Fibroblast of skin of right biceps (primary cell): Measurements from ENCODE around the gene GFPT1.
"Not testable (repeated sequence)": the region's sequence is repeated elsewhere in the genome, so short reads cannot be mapped to it uniquely, and the experiment has no call there.

Experiments
- DNase-seq: peaks from one replicate; pipeline ENCODE4 v3.0.0-alpha.2; 2013

Gene GFPT1

DNA sequence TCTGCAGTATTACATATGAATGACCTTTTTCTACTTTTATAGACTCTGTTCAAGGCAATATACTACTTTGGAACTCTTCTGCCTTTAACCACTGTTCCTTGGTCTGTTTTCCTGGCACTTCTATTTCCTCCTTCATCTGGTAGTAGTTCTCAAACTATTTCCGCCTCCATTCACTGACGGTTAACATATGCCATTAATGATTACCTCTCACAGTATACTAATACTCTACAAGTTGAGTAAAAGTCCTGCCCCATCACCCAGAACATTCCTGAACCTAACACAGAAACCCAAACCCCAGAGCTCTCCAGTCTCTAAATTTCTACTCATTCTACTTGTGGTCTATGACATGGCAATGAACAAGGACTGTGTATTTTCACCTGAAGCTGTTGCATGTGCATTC lies 4.5 kb downstream of the GFPT1 start:
- no peak for DNase-seq

DNA sequence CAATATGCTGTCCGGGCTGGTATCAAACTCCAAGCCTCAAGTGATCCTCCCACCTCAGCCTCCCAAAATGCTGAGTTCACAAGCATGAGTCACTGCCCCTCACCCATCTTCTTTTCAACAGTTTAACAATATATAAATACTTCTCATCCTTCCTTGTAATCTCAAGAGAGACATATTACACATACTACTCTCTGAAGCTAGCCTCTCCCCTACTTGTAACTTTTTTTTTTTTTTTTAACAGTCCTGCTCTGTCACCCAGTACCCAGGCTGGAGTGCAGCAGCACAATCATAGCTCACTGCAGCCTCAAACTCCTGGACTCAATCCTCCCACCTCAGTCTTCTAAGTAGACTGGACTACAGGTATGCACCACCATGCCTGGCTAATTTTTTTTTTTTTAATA lies 5.7 kb downstream of the GFPT1 start:
- DNase-seq: peak; percentile 74

DNA sequence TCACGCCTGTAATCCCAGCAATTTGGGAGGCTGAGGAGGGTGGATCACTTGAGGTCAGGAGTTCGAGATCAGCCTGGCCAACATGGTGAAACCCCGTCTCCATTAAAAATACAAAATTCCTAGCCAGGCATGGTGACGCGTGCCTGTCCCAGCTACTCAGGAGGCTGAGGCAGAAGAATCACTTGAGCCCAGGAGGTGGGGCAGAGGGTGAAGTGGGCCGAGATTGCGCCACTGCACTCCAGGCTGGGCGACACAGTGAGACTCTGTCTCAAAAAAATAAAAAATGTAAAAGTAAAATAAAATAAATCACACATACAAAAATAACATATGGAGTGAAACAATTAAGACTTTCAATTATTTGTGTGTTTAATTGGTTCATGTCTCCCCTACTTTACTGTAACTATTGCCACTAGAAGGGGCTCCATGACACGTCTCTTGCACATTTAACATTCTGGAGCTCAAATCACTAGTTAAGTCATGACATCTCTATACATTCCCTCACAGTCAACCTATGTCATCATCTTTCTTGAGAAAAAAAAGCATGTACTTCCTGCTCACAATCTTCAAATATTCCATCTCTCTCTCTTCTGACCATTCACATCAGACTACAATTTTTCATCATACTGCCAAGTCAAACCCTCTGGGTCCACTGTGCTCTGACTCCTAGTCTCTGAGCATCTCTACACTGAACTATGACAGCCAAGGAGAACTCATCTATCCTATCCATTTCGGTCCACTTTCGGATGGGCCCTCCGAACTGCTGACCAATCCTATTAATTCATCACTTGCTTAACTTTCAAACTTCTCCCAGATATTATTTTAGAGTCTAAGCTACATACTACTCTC lies 6.7 kb downstream of the GFPT1 start:
- peak; percentile 45 for DNase-seq

DNA sequence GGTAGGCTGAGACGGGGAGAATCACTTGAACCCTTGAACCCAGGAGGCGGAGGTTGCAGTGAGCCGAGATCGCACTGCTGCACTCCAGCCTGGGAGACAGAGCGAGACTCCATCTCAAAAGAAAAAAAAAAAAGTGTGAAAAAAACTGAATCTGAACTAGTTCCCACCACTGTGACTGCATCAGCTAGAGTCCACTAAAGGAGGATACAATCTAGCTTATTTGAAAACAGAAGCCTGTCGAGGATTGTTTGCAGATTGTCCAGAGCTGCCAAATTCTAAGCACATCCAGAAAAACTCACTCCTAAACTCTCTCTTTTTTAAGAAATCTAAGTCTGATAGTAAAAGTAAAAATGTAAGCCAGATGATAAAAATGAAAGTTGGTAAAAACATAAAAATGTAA lies 10.6 kb downstream of the GFPT1 start:
- DNase-seq: no peak

DNA sequence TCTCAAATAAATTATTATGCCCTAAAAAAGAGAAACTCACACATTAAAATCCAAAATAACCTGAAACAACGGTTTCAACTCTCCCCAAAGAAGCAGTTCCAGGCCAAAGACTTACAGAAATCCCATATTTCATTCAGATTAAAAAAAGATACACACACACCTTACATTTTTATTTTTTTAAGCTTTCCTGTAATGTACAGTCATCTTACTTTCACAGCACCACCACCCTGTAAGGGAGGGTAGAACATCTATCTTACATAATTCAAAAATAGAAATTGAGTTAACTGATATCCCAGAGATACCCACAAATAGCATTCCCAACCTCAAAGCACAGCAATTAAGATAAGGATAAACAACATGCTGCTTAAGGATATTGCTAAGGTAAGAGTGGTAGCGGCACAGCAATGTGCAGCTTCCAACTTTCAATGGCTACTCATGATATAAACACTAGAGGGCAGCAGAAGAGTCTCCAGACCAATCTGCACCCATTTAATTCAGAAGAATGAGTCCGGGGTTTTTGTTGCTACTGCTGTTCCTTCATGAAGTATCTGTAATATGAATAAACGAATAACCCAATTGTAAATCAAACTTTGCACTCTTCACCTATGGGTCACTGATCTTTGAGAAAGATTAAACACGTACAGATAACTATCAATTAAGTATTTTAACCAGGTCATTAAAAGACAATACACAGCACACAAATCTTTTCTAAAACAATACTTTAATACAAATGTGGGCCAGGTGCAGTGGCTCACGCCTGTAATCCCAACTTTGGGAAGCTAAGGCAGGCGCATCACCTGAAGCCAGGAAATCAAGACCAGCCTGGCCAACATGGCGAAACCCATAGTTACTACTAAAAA lies 11.3 kb downstream of the GFPT1 start:
- DNase-seq: peak; percentile 26

DNA sequence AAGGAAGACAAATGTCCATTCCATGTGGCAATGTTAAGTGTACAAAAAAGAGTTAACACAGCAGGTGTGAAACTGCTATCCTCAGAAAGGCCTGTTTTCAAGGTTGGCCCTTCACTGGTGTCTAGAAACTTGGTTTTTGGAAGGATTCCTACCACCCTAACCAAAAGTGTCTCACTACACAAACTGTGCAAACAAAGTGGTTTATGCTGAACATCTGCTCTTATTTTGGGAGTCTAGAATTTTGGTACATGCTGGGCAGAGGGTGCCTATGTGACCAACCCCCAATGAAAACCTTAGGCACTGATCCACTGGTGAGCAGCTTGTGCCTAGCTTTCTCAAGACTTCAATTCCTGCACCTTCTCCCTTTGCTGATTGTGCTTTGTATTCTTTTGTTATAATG lies 14.3 kb downstream of the GFPT1 start:
- DNase-seq: no peak

DNA sequence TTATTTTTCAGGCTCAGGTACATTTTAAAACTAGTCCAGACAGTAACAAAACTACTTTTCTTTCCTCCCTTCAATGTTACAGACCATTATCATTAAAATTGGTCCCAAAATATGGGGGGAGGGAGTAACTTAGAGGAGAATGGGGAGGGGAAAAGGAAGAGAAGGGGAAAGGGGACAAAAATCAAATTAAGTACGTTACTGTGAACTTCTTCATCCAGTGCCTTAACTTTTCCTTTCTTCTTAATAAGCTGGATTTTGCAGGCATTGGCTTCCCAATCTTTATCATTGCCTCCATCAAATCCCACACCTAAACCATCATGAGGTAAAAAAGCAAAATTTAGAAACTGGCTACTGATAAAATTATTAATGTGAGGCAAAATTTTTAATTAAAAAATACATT lies 17.2 kb downstream of the GFPT1 start:
- DNase-seq: no peak

DNA sequence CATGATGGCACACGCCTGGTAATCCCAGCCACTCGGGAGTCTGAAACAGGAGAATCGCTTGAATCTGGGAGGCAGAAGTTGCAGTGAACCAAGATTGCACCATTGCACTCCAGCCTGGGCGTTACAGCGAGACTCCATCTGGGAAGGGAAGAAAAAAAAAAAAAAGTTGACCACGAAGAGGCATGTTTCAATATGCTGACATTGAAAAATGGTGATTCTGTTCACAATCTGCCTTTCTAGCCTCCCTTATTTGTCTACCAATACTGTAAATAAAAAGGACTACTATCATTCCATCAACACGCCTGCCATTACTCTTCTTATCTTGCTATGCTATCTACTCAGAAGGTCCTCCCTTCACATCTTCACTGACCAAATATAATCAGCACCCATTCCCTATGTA lies 18.4 kb downstream of the GFPT1 start:
- DNase-seq: no peak

DNA sequence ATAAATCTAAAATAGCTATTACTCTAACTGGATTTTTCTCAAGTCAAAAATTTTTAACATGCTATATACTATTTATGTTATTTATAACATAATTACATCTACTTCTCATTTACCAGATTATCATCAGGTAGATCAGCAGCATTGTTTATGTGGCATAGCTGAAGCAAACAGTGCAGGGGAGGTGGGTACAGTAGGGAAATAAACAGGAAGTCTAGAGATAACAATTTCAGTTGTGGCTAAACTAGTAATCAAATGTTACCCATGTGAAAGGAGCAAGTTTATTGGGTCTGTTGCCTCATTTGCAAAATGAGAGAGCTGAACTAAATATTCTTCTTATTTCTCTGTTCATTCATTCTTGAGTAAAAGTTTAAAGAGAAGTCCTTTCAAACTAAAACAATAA lies 27.7 kb downstream of the GFPT1 start:
- no peak for DNase-seq

DNA sequence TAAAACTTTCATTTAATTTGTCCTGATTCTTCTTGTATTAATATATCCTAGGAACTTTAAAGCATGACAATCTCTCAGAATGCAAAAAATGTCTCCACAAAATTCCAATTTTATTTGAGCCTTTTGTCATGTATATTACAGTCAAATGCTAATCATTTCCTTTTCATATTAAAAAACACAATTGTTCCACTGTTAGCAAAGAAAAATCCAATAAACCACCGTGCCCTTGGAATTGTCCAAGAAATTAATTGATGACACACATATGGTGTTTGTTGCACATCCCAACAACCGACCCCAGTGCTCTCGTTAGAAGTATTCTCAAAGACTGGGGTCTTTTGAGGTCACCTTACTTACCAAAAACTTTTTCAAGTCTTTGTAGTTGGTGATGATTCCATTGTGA lies 28.1 kb downstream of the GFPT1 start:
- DNase-seq: no peak

DNA sequence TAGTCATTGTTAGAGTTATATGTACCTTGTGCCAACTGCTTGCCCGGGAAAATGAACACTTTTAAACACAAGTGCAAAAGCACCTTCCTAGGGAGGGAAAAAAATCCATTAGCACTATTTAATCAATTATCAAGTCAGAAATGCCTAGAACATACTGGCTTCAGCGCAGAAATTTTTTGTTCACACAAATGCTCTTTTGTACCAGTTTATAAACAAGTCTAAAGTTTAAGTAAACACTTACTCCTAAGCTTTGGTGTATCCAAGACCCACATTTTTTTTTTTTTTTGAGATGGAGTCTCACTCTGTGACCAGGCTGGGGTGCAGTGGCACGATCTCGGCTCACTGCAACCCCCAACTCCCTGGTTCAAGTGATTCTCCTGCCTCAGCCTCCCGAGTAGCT lies 30.6 kb downstream of the GFPT1 start:
- no peak for DNase-seq

DNA sequence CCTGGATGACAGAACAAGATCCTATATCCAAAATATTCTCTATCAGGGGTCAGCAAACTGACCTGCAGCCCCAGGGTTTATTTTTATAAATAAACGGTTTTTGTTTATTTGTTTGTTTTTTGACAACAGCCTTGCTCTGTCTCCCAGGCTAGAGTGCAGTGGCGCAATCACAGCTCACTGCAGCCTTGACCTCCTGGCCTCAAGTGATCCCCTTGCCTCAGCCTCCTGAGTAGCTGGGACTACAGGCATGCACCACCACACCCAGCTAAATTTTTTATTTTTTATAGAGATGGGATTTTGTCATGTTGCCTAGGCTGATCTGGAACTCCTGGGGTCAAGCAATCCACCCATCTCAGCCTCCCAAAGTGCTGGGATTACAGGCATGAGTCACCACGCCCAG lies 32.1 kb downstream of the GFPT1 start:
- DNase-seq: not testable (repeated sequence)

DNA sequence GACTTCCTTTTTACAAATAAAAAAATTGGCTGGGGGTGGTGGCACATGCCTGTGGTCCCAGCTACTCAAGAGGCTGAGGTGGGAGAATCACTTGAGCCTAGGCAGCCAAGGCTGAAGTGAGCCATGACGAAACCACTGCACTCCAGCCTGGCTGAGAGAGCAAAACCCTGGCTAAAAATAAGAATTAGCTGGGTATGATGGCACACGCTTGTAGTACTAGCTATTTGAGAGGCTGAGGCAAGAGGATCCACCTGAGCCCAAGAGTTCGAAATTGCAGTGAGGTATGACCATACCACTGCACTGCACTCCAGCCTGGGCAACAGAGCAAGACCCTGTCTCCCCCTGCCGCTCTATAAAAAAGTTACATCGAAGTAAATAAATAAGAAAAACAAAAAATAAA lies 33.7 kb downstream of the GFPT1 start:
- DNase-seq: no peak

DNA sequence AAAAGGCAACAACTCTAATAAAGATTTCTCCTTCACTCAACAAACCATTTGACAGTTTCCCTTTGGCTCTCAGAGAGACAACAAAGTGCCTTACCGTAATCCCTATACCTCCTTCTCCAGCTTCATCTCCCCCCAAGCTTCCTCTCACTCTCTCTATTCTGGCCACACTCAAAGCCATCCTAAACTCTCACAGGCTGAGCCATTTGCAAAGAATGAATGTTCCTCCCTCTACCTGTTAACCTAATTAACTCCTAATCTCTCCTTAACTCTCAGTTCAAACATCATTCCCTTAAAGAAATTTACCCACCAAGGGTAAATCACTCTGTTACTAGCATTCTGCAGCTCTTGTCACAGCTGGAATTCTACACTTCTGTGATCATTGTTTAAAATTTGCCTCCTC lies 38.2 kb downstream of the GFPT1 start:
- DNase-seq: no peak

DNA sequence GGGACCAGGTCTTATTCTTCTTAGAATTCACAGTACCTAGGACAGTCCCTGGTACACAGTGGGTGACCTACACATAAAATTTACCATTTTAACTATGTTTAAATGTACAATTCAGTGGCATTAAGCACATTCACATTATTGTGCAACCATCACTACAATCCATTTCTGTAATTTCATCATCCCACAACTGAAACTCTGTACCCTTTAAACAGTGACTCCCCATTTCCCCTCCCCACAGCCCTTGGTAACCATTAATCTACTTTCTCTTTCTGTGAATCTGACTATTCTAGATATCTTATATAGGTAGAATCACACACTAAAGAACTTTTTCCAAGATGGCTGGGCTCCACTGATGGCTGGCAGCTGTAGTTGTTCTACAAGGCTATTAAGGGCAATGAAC lies 41.6 kb downstream of the GFPT1 start:
- no peak for DNase-seq

DNA sequence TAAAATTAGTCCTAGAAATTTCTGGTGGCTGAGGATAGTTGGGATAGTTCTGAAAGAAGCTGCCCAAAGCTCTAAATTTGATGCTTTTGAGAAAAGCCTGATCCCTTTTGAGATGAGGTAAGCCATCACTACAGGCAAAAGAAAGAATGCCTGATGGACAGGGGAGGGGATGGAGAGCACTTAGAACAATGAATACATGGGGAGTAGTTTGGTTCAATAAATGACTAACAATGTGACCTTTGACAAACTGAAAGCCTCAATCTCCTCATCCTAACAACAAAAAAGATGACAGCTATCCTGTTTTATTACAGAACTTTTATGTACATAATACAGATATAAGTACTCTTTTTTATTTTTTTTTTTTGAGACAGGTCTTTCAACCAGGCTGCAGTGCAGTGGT lies 42.7 kb downstream of the GFPT1 start:
- no peak for DNase-seq

DNA sequence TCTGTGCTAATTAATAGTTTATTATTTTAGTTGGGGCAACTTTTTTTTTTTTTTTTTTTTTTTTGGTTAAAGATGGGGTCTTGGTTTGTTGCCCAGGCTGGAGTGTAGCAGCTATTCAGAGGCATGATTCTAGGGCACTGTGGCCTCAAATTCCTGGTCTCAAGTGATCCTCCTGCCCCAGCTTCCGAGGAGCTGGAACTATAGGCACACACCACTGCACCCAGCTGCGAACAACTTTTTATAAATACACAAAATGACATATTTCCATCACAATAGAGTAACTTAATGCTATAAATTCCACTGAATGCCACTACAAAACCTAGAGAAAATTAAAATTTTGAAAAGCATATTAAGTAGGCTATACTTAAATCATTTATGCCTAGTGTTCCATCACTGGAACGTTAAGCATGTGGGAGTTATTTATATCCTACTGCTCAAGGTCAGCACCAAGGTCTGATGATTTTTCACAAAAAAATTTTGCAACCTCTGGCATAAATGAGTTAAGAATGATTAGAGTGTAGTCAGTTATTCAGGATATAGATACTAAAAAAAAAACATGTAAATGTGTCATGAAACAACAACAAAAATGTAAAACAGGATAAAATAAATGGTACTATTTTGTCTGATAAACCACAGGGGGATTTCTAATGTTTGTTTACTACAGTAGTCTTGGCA lies 46.8 kb downstream of the GFPT1 start:
- DNase-seq: peak; percentile 49

DNA sequence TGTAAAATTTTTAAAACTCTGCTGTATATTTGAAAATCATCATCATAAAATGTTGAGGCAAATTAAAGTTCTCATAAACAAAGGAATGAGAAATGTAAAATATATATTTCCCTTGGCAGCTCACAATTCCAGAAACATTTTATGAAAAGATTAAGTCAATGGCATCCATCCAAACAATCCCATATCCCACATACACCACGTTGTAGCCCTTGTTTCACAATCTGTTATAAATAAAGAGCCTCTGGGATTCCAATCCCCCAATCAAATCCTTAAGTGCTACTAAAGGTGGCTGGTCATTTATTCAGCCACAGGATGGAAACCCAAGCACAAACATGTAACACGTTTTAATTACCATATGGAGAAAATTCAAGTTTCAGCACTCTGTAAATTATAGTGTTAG lies 51.7 kb downstream of the GFPT1 start:
- peak; percentile 15 for DNase-seq

DNA sequence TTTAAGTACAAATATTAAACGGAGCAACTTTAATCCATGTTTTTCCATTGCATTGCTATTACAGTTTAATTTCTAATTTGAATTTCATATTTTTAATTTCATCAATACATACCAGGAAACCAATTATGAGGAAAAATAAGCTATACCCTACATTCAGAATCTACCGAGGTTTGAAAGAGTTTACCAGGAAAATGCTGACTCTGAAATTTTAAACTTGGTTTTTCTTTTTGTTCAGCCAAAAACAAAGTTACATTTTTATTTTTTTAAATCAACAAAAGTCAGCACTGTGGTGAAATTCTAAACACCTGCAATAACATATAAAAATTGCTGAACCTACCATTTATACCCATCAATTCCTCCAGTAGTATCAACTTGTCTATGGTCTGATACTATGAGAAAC lies 53.7 kb downstream of the GFPT1 start:
- no peak for DNase-seq

DNA sequence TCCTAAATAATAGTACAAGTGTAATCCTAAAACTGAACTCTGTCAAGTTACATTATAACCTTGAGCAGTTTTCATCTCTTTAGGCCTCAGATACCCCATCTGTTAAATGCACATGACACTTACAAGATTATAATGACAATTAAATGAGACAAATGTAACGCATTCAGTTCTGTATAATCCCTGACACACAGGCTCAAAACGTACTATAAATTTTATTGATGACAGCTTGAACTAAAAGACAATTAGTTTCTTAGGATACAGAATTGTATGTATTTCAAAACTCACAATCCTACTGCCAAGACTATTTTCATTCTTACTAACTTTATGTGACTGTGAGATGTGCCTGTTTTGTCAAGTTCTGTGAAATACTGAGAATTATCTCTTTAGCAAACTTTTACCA lies 56.2 kb downstream of the GFPT1 start:
- DNase-seq: no peak

DNA sequence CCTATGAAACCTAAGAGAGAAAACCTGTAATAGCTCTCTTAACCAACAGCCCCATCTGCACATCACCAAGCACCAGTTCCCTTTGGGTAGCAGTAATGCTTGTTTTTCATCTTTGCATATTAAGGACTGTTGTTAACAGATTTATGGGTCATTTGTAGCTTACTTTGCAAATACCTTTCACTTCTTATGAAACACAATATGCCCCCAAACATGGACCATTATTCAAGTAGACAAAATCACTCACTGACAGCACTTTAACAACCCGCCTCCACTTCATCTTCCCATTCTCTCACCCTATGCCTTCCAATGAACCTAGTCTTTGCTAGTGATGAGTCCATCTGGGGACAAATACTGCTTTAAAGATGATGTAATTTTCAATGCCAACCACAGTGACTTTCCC lies 64.4 kb downstream of the GFPT1 start:
- no peak for DNase-seq

DNA sequence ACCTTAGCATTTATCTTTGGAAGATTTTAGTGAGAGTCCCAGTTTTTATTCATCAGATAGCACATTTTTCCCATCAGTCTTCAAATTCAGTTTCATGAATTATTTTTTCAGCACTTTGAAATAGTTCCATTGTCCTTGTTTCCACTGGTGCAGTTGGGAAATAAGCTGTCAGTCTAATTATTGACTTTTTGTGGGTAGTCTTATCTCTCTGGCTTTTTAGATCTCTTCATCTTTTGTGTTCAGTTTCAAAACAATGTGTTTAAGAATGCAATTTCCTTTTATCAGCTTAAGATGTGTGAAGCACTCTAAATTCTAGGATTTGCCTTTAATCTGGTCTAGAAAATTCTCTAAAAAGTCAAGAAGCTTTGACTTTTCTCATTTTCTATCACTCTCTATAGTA lies 70.5 kb downstream of the GFPT1 start:
- no peak for DNase-seq

DNA sequence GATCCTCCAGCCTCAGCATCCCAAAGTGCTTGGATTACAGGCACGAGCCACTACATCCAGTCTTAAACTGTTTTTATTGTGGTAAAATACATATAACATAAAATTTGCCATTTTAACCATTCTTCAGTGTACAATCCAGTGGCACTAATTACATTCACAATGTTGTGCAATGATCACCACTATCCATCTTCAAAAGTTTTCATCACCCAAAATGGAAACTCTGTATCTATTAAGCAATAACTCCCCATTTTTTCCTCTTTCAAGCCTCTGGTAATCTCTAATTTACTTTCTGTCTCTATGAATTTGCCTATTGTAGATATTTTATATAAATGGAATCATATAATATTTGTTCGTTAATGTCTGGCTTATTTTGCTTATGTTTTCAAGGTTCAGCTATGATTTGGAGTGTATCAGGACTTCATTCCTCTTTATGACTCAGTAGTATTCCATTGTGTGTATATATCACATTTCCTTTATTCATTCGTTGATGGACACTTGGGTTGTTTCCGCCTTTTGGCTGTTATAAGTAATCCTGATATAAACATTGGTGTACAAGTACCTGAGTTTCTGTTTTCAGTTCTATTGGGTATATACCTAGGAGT lies 71.8 kb downstream of the GFPT1 start:
- DNase-seq: no peak
